HL-60 (cell line): ENCODE results near the gene RHOV.
"Not testable (repeated sequence)": the region's sequence is repeated elsewhere in the genome, so short reads cannot be mapped to it uniquely, and the experiment has no call there.

Experiments used
- DNase-seq, 2 experiments: peaks; one replicate each; pipeline ENCODE4 v3.0.0-alpha.2; 2010 to 2020; ENCODE audit warnings: low read depth in 1 of 2, low spot score in 1 of 2
- H3K27ac ChIP-seq: fragments of 250-450 bp; sonication (Bioruptor Pico); replicated peaks from 2 replicates; pipeline ENCODE4 v1.5.1; 2020; ENCODE audit warnings: mild to moderate bottlenecking, moderate library complexity
- H3K27me3 ChIP-seq: fragments of 250-450 bp; sonication (Bioruptor Pico); 2 replicates; pipeline ENCODE4 v1.5.1; 2021; ENCODE audit warnings: mild to moderate bottlenecking, moderate library complexity; ENCODE audit not compliant: insufficient read depth, poor library complexity, severe bottlenecking
- H3K4me3 ChIP-seq: replicated peaks from 2 replicates; pipeline ENCODE4 v1.5.1; 2011; ENCODE audit warnings: mild to moderate bottlenecking, control low read depth, low read length; ENCODE audit not compliant: insufficient read depth
- CTCF ChIP-seq: IDR thresholded peaks from one replicate; pipeline ENCODE4 v1.5.1; 2011; ENCODE audit warnings: low read length, control low read depth, inconsistent platforms; ENCODE audit not compliant: insufficient read depth
- GABPA ChIP-seq: IDR thresholded peaks from 2 replicates; pipeline ENCODE4 v1.6.1; 2012; ENCODE audit warnings: low read depth
- POLR2AphosphoS5 ChIP-seq: IDR thresholded peaks from 2 replicates; pipeline ENCODE4 v1.6.1; 2012; ENCODE audit warnings: low read depth
- REST ChIP-seq: IDR thresholded peaks from 2 replicates; pipeline ENCODE4 v1.6.1; 2012; ENCODE audit warnings: low read depth; ENCODE audit not compliant: insufficient replicate concordance
- SPI1 ChIP-seq: IDR thresholded peaks from 2 replicates; pipeline ENCODE4 v1.6.1; 2012; ENCODE audit warnings: low read depth, mild to moderate bottlenecking, borderline replicate concordance

RHOV gene

GRCh38 chr15:40867199-40867598 lies 6.8 kb downstream of the RHOV start:
- H3K27me3 ChIP-seq, result no peaks in the 10 kb centered on the region
- H3K27ac ChIP-seq, result no peak overlapping the region
- TF ChIP-seq REST (no peak), SPI1 (no peak), CTCF (no peak), GABPA (no peak), POLR2AphosphoS5 (no peak)
- H3K4me3 ChIP-seq, result no peak overlapping the region
- no peak for DNase-seq

- H3K4me3 ChIP-seq, result no peak overlapping the region
- no peaks in the 10 kb centered on the region for H3K27me3 ChIP-seq
- TF ChIP-seq REST (no peak), GABPA (no peak), CTCF (no peak), SPI1 (no peak), POLR2AphosphoS5 (no peak)
- H3K27ac ChIP-seq, result no peak overlapping the region
- DNase-seq, result no peak
Observed at GRCh38 chr15:40863660-40864270, 10.3 kb downstream of the RHOV start.

GRCh38 chr15:40861147-40861546 lies 12.9 kb downstream of the RHOV start:
- not testable (repeated sequence) for H3K27me3 ChIP-seq, H3K27ac ChIP-seq, H3K4me3 ChIP-seq, DNase-seq

- H3K27me3 ChIP-seq, result no peaks in the 10 kb centered on the region
- H3K27ac ChIP-seq, result no peak overlapping the region
- DNase-seq, result peak; percentile 70 to 87
- H3K4me3 ChIP-seq, result no peak overlapping the region
- TF ChIP-seq POLR2AphosphoS5 (no peak), SPI1 (no peak), CTCF (peak; percentile 84), REST (no peak), GABPA (no peak)
Observed at GRCh38 chr15:40859206-40859851, 14.7 kb downstream of the RHOV start.
